GM19043 (cell line): ENCODE results near the gene NFIA.

Experiments
- ATAC-seq: cut with Tn5 transposase; IDR thresholded peaks from one replicate; pipeline ENCODE4 v1.9.1; 2021; ENCODE audit warnings: low read depth; ENCODE audit not compliant: unreplicated experiment

NFIA gene

GRCh38 chr1:61344696-61345095 is 262.3 kb downstream of the NFIA start:
- ATAC-seq, result no peak

DNA sequence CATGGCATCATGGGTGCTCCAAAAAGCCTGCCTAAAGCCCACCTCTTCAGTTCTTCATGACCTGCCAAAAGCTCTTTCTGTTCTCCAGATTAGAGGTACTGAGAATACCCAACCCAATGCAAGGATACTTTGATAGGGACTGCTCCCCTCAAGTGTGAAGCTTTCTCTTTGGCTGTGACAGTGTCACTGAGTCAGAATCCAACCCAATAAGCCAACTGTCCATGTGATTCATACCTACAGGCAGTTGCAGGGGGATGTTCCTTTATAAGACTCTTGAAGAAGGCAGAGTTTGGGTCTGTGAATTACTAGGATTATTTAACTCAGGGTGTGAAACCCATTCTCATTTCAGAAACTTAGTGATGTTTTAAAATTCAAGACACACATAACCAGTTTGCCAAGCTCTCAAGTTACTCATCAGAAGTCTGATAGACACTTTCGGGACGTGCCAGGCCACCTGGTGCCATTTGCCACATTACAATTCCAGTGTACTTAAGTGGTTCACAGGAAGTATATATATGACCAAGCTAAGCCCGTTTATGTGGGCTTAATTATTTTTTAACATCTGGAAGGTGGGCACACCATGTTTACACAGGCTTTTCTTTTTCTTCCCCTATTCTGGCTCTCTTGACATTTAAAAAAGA is 265.8 kb downstream of the NFIA start:
- ATAC-seq, result no peak

DNA sequence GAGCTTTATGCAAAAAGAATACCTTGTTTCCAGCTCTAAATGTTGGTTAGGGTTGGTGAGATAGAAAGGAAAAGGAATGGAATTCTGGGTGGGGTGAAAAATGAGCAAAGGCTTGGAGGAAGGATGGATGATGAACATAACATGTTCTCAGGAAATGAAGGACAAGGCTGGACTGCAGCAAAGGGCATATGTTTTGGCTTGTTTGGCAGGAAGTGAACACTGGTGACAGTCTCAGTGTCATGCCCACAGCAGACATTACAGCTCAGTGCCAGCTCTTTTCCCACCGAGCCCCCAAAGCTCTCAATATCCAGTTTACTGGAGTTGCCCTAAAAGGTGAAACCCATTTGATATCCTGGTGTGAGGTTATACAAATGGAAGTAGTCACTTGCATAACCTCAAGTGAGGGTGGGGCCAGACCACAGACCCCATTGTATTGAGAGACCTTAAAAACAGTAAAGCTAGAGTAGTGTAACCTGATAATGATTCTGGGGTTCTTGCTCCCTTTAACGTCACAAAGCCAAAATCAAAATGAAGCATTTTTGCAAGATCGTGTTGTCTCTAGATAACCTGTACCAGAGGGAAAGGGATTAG is 270.6 kb downstream of the NFIA start:
- no peak for ATAC-seq

GRCh38 chr1:61353797-61354406 is 271.5 kb downstream of the NFIA start:
- no peak for ATAC-seq

GRCh38 chr1:61356016-61356415 is 273.7 kb downstream of the NFIA start:
- ATAC-seq, result no peak

DNA sequence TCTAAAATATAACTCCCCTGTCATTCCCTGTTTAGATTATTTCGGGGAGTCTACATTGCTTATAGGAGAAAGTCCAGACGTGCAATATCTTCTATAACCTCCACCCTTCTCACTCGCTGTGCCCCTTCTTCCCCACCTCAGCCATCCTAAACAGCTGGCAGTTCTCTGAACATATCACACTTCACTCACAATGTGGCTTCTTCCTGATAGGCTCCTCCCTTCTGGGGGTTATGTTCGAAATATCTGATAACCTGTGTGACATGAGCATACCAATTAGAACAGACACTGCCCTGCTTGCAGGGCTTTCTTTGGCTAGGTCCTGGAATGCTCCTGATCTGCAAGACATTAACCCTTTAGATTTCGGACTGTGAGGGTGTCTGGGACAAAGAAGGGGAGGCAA is 274.6 kb downstream of the NFIA start:
- no peak for ATAC-seq

DNA sequence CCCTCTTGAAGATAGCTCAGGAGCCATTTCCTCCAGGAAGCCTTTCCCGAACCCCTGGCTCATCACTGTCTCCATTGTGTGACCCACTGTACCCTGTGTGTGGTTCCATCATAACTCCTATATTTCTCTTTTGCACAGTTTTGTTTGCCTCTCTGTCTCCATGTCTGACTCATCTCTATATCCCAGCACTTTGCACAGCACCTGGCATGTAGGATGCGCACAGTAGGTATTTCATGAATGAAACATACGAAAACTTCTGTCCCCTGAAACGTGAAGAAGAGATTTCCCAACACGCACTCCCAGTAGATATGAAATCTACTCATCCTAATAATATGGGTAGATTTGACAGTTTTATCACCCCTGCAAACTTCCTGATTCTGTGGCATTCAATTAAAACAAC is 275.2 kb downstream of the NFIA start:
- no peak for ATAC-seq

- no peak for ATAC-seq
Measured at GRCh38 chr1:61358770-61359455, 276.6 kb downstream of the NFIA start.

DNA sequence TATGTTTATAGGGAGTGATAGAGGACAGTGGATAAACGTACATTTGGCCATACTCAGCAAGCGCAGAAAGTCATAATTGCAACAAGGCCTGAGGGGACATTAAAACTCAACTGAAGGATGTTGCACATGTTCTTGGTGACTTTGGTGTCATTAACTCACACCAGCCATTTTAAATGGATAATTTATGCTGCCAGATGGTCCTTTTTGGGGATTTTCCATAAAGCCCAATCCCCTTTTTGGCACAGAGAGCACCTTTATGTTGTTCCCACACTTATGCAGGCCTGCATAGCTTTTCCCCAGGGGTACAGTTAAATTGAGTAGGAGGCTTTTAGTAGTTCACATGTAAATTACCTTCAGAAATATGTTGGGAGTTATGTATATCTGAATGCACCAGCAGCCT is 279.6 kb downstream of the NFIA start:
- no peak for ATAC-seq

- no peak for ATAC-seq
Measured at GRCh38 chr1:61362351-61362750, 280.0 kb downstream of the NFIA start.

DNA sequence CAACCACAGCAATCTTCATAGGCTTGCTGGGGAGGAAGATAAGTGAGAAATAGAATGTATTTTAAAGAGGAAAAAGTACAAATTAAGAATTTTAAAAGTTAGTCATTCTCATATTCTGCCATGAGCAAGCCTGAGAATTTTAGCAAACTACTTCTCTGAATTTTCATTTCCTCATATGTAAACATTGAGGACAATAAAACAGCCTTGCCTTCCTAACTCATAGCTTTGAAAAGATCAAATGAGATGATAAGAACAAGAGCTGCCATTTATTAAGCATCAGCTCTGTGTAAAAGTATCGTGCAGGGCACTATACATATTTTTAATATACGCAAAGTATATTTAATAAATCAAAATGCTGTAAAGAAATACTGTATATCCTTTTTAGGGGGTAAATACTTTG is 286.0 kb downstream of the NFIA start:
- ATAC-seq, result no peak

DNA sequence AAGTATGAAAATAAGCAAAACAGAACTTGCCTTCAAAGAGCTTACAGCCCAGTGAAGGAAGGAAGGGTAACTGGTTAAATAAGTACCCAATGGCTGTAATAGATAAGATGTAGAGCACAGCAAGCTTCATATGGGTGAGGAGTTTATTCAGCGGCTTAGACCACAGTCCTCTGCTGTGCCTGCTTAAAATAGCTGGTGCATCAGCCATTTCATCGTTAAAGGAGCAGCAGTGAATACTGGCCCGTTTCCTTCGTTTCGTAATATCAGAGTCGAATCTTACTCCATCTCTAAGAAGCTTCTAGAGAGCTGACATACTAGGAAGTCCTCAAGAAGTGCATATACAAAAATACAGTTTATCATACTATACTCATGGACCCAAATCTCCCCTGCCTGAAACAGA is 286.5 kb downstream of the NFIA start:
- ATAC-seq, result no peak

GRCh38 chr1:61370177-61370912 is 288.0 kb downstream of the NFIA start:
- ATAC-seq, result no peak

DNA sequence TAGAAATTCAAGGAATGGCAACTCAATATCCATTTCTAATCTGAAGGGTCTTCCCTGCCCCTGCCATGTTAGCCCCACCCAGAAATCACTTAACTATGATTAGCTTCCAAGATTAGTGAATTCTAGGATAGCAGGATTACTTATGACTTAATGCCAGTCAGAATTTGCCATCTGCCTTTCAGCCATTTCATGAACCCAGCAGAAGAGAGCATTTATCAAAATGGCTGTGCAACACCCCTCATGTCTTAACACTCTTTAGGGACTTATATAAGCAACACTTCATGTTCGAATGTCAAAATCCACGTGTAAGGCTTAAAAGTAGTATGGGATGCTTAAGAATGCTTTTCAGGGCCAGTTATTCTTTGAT is 288.5 kb downstream of the NFIA start:
- ATAC-seq, result no peak

- ATAC-seq, result no peak
Measured at GRCh38 chr1:61372944-61373343, 290.6 kb downstream of the NFIA start.

GRCh38 chr1:61374156-61374555 is 291.8 kb downstream of the NFIA start:
- ATAC-seq, result no peak

- no peak for ATAC-seq
Measured at GRCh38 chr1:61375082-61375880, 292.9 kb downstream of the NFIA start.

GRCh38 chr1:61376151-61376550 is 293.8 kb downstream of the NFIA start:
- no peak for ATAC-seq

- no peak for ATAC-seq
Measured at GRCh38 chr1:61377242-61377958, 295.0 kb downstream of the NFIA start.
